ENCODE results near the gene FARP1. TPM values are rescaled to one million over a fixed set of nuclear protein-coding genes. Genes with fewer than 3 reads are reported as not detected.

The FARP1 gene
- total RNA-seq, 1 donor from 2014 or later: 17.7 TPM

DNA sequence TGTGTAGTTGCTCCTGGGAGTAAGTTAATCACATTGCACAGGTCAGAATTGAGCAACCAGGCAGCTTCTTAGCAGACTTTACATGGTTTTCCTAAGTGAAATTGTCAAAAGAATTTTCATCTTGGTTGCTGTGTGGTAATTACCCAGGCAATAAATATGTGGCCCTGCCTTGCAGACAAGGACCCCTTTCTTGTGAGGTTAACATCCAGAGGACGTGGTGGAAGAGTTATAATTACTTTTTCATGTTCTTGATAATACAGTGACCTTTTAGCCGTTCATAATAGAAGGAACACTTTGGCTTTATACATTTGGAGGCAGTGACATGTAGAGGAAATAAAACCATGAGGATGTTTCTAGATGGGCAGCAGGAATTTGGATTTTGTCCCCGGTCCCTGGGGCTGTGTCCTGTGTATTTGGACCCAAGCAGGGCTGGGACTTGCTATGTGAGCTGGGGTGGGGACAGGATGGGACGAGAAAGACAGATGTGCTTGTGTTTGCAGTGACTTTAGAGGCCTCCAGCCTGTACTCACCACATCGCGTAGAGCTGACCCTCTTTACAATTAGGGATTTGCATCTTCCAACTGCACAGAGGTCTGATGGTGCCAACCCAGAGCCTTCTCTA, 277.8 kb downstream of the FARP1 start:
- H3K4me1 ChIP-seq: no peaks in the 10 kb centered on the region
- no peaks in the 10 kb centered on the region for H3K27me3 ChIP-seq
- H3K9me3 ChIP-seq: no peaks in the 10 kb centered on the region
- H3K4me3 ChIP-seq: no peak overlapping the region
- DNase-seq (ENCODE audit: extremely low spot score in 2 of 2): no peak
- no peak for TF ChIP-seq POLR2AphosphoS5 (IDR thresholded peaks at IDR 0.05; ENCODE audit: insufficient read depth in 1 of 2, low read depth in 1 of 2)
- TF ChIP-seq, protein P1, sequence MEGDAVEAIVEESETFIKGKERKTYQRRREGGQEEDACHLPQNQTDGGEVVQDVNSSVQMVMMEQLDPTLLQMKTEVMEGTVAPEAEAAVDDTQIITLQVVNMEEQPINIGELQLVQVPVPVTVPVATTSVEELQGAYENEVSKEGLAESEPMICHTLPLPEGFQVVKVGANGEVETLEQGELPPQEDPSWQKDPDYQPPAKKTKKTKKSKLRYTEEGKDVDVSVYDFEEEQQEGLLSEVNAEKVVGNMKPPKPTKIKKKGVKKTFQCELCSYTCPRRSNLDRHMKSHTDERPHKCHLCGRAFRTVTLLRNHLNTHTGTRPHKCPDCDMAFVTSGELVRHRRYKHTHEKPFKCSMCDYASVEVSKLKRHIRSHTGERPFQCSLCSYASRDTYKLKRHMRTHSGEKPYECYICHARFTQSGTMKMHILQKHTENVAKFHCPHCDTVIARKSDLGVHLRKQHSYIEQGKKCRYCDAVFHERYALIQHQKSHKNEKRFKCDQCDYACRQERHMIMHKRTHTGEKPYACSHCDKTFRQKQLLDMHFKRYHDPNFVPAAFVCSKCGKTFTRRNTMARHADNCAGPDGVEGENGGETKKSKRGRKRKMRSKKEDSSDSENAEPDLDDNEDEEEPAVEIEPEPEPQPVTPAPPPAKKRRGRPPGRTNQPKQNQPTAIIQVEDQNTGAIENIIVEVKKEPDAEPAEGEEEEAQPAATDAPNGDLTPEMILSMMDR (IDR thresholded peaks at IDR 0.05): no peak
- TF ChIP-seq POLR2A (IDR thresholded peaks at IDR 0.05): no peak
- H3K36me3 ChIP-seq: no peaks in the 10 kb centered on the region
- intact Hi-C loops (cut with DNase I): no loop called here
- no peak overlapping the region for H3K27ac ChIP-seq

DNA sequence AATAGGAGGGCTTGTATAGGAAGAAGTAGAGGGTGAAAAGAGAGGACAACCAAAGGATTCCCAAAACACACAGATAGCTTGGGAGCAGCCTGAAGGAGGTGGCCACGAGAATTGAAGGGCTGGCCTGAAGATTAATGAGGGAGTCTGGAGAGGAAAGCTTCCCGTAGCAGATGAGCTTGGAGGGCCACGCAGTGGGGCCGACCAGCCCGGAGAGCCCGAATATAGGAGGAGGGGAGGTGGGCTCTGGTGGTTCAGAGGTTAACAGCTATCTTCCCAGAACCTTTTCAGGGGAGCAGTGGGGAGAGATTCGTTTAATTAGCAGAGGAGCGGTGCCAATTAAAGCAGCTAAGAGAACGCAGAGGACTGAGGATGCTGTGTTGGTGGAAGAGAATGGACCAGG, 279.2 kb downstream of the FARP1 start:
- no peak for TF ChIP-seq POLR2AphosphoS5 (IDR thresholded peaks at IDR 0.05; ENCODE audit: insufficient read depth in 1 of 2, low read depth in 1 of 2)
- no peak for TF ChIP-seq POLR2A (IDR thresholded peaks at IDR 0.05)
- TF ChIP-seq, protein P1 (IDR thresholded peaks at IDR 0.05): no peak
- Histone ChIP-seq H3K27ac (no peak overlapping the region), H3K36me3 (peaks cover 0 to 3% of the 10 kb centered on the region in 2 donors), H3K9me3 (no peaks in the 10 kb centered on the region), H3K27me3 (no peaks in the 10 kb centered on the region), H3K4me1 (no peaks in the 10 kb centered on the region), H3K4me3 (no peak overlapping the region)
- intact Hi-C loops (cut with DNase I): no loop called here
- no peak for DNase-seq (ENCODE audit: extremely low spot score in 2 of 2)

DNA sequence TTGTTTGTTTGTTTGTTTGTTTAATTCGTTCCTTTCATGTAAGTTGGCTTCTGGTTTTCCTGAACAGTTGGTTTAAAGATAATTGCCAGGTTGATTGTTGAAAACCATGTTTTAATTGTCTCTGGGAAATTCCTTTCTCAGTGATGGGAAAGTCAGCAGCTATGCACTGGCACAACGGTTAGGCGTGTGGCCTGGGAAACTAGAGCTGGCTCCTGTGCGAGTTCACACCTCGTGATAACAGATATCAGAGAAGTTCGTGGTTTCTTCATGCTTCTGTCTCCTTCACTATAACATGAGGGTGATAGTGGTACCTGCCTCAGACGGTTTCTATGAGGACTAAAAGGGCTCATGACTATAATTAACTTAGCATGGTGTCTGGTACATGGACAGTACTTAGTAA, 280.5 kb downstream of the FARP1 start:
- H3K36me3 ChIP-seq: peaks cover 0 to 3% of the 10 kb centered on the region in 2 donors
- H3K27me3 ChIP-seq: no peaks in the 10 kb centered on the region
- H3K9me3 ChIP-seq: no peaks in the 10 kb centered on the region
- TF ChIP-seq POLR2A (IDR thresholded peaks at IDR 0.05) (no peak), POLR2AphosphoS5 (IDR thresholded peaks at IDR 0.05; ENCODE audit: insufficient read depth in 1 of 2, low read depth in 1 of 2) (no peak)
- TF ChIP-seq, protein P1 (IDR thresholded peaks at IDR 0.05): no peak
- DNase-seq (ENCODE audit: extremely low spot score in 2 of 2): no peak
- intact Hi-C loops (cut with DNase I): no loop called here
- no peak overlapping the region for H3K4me3 ChIP-seq
- no peak overlapping the region for H3K27ac ChIP-seq
- no peaks in the 10 kb centered on the region for H3K4me1 ChIP-seq

DNA sequence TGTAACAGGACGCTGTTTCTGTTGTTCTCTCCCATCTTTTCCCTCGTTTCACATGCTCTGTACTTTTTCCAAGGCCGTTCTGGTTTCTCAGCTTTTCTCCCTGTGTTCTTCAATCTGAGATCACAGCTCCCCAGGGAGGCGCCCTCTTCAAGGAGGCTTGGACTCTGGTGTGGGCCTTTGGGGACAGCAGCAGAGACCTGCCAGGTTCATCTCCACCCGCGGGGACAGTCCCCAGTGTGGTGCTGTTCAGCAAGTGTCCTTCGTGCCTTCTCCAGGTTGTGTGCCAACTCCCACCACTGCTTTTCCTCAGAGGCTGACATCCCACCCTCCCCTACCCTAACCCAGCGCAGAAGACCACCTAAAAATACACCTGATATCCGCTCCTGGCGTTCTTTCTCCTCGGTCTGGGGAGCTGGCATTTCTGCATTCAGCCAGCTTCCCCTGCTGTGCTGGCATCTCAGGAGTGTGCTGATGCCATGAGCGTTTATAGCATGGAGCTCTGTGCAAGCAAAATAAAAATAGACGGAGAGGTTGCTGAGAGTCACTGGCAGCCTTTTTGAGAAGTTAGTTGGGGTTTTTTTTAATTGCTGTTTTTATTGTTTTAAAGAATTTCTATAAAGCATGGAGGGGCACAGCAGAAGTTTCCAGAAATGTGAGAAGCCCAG, 284.6 kb downstream of the FARP1 start:
- Histone ChIP-seq H3K4me3 (no peak overlapping the region), H3K4me1 (no peaks in the 10 kb centered on the region), H3K9me3 (no peaks in the 10 kb centered on the region), H3K36me3 (peaks cover 0 to 3% of the 10 kb centered on the region in 2 donors), H3K27me3 (no peaks in the 10 kb centered on the region), H3K27ac (no peak overlapping the region)
- TF ChIP-seq, protein P1 (IDR thresholded peaks at IDR 0.05): no peak
- TF ChIP-seq POLR2A (IDR thresholded peaks at IDR 0.05): no peak
- no peak for TF ChIP-seq POLR2AphosphoS5 (IDR thresholded peaks at IDR 0.05; ENCODE audit: insufficient read depth in 1 of 2, low read depth in 1 of 2)
- intact Hi-C loops (cut with DNase I): no loop called here
- DNase-seq (ENCODE audit: extremely low spot score in 2 of 2): no peak
